NCI-H1694 treated with DMSO at 0.1 percent for 48 hours (cell line): Measurements from ENCODE around the gene UGT1A1.

Experiments
- DNase-seq: peaks from one replicate; lab custom pipeline; 2025; lab: John Stamatoyannopoulos, UW

Gene UGT1A1

GRCh38 chr2:233817361-233817911 is 57.4 kb downstream of the UGT1A1 start:
- DNase-seq: no peak

- DNase-seq: no peak
These were observed 58.0 kb downstream of the UGT1A1 start for GRCh38 chr2:233817995-233818638.

DNA sequence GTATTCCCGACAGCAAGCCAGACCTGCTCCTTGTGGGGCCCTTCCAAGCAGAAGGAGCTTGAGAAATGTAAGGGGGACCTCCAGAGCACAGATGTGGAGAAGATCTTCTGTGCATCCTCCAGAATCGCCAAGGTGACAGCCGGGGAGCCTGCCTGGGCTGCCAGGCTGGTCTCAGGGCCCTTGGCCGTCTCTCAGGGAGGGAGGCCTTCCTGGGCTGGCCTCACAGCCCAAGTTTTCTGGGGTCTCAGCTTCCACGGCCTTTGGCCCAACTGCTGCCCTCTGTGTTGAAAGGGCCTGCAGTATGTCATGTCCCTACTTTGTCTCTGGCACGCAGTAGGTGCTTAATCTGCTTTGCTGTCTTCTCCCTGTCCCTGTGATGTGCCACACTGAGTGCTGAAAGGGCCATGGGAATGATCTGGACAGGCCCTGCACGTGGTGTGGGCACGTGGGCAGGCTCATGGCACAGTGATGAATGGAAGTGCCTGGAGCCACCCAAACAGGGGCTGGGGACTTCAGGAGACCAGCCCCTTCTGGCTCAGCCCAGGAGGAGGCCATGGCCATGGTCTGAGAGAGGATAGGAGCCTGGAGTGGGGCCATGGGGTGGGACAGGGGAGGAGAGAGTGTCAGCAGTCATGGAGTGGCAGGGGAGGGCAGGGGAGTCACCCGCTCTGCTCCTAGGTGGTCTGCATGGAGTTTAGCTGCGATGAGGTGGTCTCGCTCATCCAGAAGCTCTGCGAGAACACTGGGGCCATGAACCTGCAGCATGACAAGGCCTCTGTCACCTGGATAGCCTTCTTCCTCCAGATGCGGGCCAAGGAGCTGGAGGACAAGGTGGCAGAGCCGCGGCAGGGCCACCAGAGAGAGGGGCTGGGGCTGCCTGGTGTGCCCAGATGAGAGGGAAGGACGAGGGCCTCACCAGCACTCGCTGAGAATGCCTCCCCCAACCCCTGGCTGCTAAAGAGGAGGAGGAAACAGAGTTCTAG is 58.9 kb downstream of the UGT1A1 start:
- no peak for DNase-seq

GRCh38 chr2:233819884-233820773 is 60.1 kb downstream of the UGT1A1 start:
- no peak for DNase-seq

DNA sequence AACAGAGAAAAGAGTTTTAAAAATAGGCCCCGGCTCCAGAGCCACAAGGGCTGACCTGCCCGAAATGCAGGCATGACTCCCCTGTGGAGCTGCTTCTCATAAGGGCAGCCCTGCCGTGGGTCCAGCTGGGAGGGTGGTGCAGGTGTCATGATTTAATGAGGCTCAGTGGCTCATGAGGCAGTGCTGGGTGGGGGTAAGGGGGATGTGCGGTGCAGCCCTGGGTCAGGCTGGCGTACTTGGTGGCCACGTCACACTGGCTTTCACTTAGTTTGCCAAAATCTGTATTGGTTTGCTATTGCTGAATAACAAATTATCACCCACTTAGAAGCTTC is 60.7 kb downstream of the UGT1A1 start:
- DNase-seq: no peak

DNA sequence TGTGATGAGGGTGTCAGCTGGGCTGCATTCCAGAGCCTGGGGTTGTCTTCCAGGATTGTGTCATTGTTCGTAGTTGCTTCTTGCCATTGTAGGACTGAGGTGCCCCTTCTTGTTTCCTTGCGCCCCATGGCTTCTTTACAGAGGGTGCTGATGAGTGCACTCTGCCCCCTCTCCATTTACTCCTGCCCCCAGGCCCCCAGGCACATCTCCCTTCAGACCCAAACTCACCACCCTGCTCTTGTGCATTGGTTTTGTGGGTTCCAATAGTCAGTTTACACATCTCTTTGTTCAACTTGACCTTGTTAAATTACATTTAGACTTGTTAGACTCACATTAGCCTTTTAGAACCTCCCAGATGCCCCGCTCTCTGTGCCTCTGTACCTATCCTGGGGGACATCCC is 61.1 kb downstream of the UGT1A1 start:
- DNase-seq: no peak

GRCh38 chr2:233821709-233822100 is 61.6 kb downstream of the UGT1A1 start:
- no peak for DNase-seq

DNA sequence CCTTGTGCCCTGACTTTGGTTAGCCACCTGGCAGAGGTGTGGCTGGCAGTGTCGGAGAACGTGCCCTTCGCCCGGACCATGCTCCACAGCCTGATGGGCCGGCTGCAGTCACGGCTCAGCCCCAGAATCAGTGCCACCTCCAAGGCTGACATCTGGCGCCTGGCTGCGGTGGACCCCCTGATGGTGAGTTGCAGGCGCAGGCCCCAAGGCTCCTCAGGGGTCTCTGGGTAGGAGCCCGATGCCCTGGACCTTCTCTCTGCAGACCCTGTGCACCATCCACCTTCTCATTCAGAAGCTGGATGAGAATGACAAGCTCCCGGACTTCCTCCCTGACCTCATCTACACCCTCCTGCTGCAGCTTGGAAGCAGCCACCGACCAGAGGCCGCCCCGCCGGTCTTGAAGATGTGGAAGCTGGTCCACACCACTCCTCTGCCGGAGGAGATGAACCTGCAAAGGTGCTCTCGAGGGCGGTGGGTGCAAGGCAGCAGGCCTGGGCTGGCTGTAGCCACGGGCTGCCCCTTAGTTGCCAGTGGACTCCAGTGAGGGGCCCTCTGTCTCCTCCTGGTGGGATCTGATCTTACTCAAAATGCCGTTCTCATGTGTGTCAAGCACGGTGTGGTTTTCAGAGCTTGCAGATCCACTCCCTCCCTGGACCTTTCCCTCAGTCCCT is 62.2 kb downstream of the UGT1A1 start:
- DNase-seq: no peak
